Right lobe of liver (tissue), 6 donors: ENCODE measurements around the gene PARP14. TPM values are rescaled to one million over a fixed set of nuclear protein-coding genes. Genes with fewer than 3 reads are reported as not detected.

ENCODE experiments used
- ATAC-seq, 4 donors: fragments of 200-7000 bp; cut with Tn5 transposase; one replicate each; pipeline ENCODE4 v1.9.1; 2020; ENCODE audit warnings: mild to moderate bottlenecking in 4 of 4, moderate library complexity in 4 of 4
- DNase-seq, 3 donors: peaks; one replicate each; pipeline ENCODE4 v3.0.0-alpha.2; 2020
- H3K27ac ChIP-seq, 3 donors: fragments of 200-600 bp; one replicate each; pipeline ENCODE4 v1.8.0; 2022
- H3K27me3 ChIP-seq, 2 donors: fragments of 200-600 bp; one replicate each; pipeline ENCODE4 v1.8.0; 2022
- H3K36me3 ChIP-seq, 4 donors: fragments of 200-600 bp; sonication (generic) in 1 of 4; one replicate each; pipeline versions ENCODE4 v1.5.1 to v1.8.0; 2017 to 2022; ENCODE audit warnings: control low read depth in 1 of 4
- H3K4me1 ChIP-seq, 4 donors: fragments of 200-600 bp; sonication (generic) in 1 of 4; one replicate each; pipeline versions ENCODE4 v1.5.1 to v1.8.0; 2017 to 2022; ENCODE audit warnings: control low read depth in 1 of 4
- H3K4me3 ChIP-seq, 3 donors: fragments of 200-600 bp; one replicate each; pipeline ENCODE4 v1.8.0; 2022
- H3K9me3 ChIP-seq, 4 donors: fragments of 200-600 bp; sonication (generic) in 1 of 4; one replicate each; pipeline versions ENCODE4 v1.5.1 to v1.8.0; 2017 to 2022; ENCODE audit warnings: control low read depth in 1 of 4
- CTCF ChIP-seq, 4 donors: fragments of 200-600 bp in 3 of 4; fragments of 450-650 bp in 1 of 4; IDR thresholded peaks; one replicate each; pipeline versions ENCODE4 v1.5.1 to v1.8.0; 2016 to 2022; ENCODE audit warnings: antibody characterized with exemption in 4 of 4, mild to moderate bottlenecking in 2 of 4
- POLR2A ChIP-seq: fragments of 450-650 bp; IDR thresholded peaks from one replicate; pipeline ENCODE4 v1.6.1; 2017; ENCODE audit warnings: antibody characterized with exemption, mild to moderate bottlenecking
- WGBS: methylation state at CpG from one replicate; pipeline ENCODE4 v1.1.6; 2018; ENCODE audit warnings: low coverage, low lambda C conversion rate; ENCODE audit not compliant: insufficient coverage; ENCODE audit errors: missing lambda C conversion rate; 5-methylcytosine and 5-hydroxymethylcytosine counted together
- intact Hi-C, 2 donors: fragments of 100-400 bp; cut with DNase I; formaldehyde crosslinking; loops; one replicate each; pipeline versions ENCODE4 v1.11.2 to v1.14.1; 2022
- total RNA-seq, 6 experiments: library from RNA; depleted of rRNA in 2 of 6; stranded (reverse); fragments of >200 nt in 2 of 6; fragmentation: NEBNext Ultra II Directional in 3 of 6; extraction: Animal tissue kit (Norgen Biotek cat#: 25700) in 3 of 6; gene quantifications; one replicate each; pipeline versions ENCODE4 v1.1.0 to v1.2.4, GENCODE V29; 2016 to 2023
- donor health status: DM: no; HTN: yes; CAD: no.
- donor health status: DM: no; HTN: no; CAD: no.
- donor health status: DM: no; HTN: no; CAD: no.
- donor health status: DM: no; HTN: yes; CAD: no.
- donor health status: DM: no; HTN: yes; CAD: no.

The PARP14 gene
- total RNA-seq, 6 experiments from 2014 or later, result 35.2 to 111 (median 37.3) TPM

GRCh38 chr3:122677216-122677615 lies 3.4 kb upstream of the PARP14 start:
- H3K27me3 ChIP-seq, result no peaks in the 10 kb centered on the region
- TF ChIP-seq POLR2A, result no peak
- H3K27ac ChIP-seq, result no peak overlapping the region
- 69% methylated on average over 1 of the region's 1 CpG for WGBS
- no peak for ATAC-seq
- no peak for DNase-seq
- H3K4me3 ChIP-seq, result no peak overlapping the region
- no peaks in the 10 kb centered on the region for H3K9me3 ChIP-seq
- peaks cover 0 to 19% (median 7%) of the 10 kb centered on the region in 4 donors for H3K4me1 ChIP-seq
- intact Hi-C loops, result no loop called here
- no peaks in the 10 kb centered on the region for H3K36me3 ChIP-seq

GRCh38 chr3:122678506-122678905 lies 2.1 kb upstream of the PARP14 start:
- TF ChIP-seq POLR2A, result no peak
- no peak for TF ChIP-seq CTCF (IDR thresholded peaks at IDR 0.05)
- Histone ChIP-seq H3K27me3 (no peaks in the 10 kb centered on the region), H3K27ac (peak overlapping the region; percentile 95 to 98 (median 97)), H3K4me1 (peaks cover 0 to 30% (median 13%) of the 10 kb centered on the region in 4 donors), H3K9me3 (no peaks in the 10 kb centered on the region), H3K36me3 (no peaks in the 10 kb centered on the region), H3K4me3 (no peak overlapping the region)
- 50% methylated on average over 5 of the region's 5 CpGs for WGBS
- DNase-seq, result no peak
- ATAC-seq, result peak in 1 of 4 donors; percentile 1
- intact Hi-C loops, result no loop called here

- peak overlapping the region; percentile 55 to 91 (median 83) for H3K4me3 ChIP-seq
- H3K9me3 ChIP-seq, result no peaks in the 10 kb centered on the region
- H3K27me3 ChIP-seq, result no peaks in the 10 kb centered on the region
- peak overlapping the region; percentile 95 to 98 (median 97) for H3K27ac ChIP-seq
- peak; percentile 80 to 84 (median 82) for DNase-seq
- TF ChIP-seq CTCF (IDR thresholded peaks at IDR 0.05), result peak; percentile 77 to 87 (median 84)
- no peak for TF ChIP-seq POLR2A
- intact Hi-C loops, result no loop called here
- WGBS, result 8% methylated on average over 16 of the region's 16 CpGs
- peak; percentile 69 to 78 (median 74) for ATAC-seq
- no peaks in the 10 kb centered on the region for H3K36me3 ChIP-seq
- H3K4me1 ChIP-seq, result peaks cover 0 to 37% (median 13%) of the 10 kb centered on the region in 4 donors
These were observed 1.4 kb upstream of the PARP14 start for GRCh38 chr3:122679085-122679881.

GRCh38 chr3:122679882-122680474 lies 661 bp upstream of the PARP14 start:
- Histone ChIP-seq H3K9me3 (no peaks in the 10 kb centered on the region), H3K27me3 (no peaks in the 10 kb centered on the region), H3K4me1 (peaks cover 0 to 43% (median 13%) of the 10 kb centered on the region in 4 donors), H3K27ac (peak overlapping the region; percentile 95 to 98 (median 97)), H3K36me3 (no peaks in the 10 kb centered on the region), H3K4me3 (peak overlapping the region; percentile 55 to 91 (median 83))
- DNase-seq, result peak in 1 of 3 donors; percentile 33
- intact Hi-C loops, result loop anchor here (5.0 to 10.0 kb wide), 2 partner anchors 115 to 118 kb away; partner anchors contain the start of genes DTX3L (in 2 of the 2) and PARP9 (in 2 of the 2)
- 9% methylated on average over 10 of the region's 10 CpGs for WGBS
- TF ChIP-seq POLR2A (no peak), CTCF (IDR thresholded peaks at IDR 0.05) (no peak)
- peak; percentile 40 to 61 (median 52) for ATAC-seq
